Lower lobe of right lung (tissue), 2 donors: Measurements from ENCODE around the gene BUB1B. TPM values are rescaled to one million over a fixed set of nuclear protein-coding genes. Genes with fewer than 3 reads are reported as not detected.

Experiments
- ATAC-seq, 2 donors: fragments of 200-7000 bp; cut with Tn5 transposase; one replicate each; pipeline ENCODE4 v1.9.1; 2020 to 2022; ENCODE audit warnings: mild to moderate bottlenecking in 2 of 2, moderate library complexity in 2 of 2
- DNase-seq: peaks from one replicate; pipeline ENCODE4 v3.0.0-alpha.2; 2020
- H3K27ac ChIP-seq: fragments of 200-600 bp; one replicate; pipeline ENCODE4 v1.8.0; 2022
- H3K27me3 ChIP-seq: fragments of 200-600 bp; one replicate; pipeline ENCODE4 v1.8.0; 2022; ENCODE audit warnings: low read depth
- H3K36me3 ChIP-seq: fragments of 200-600 bp; one replicate; pipeline ENCODE4 v1.8.0; 2022; ENCODE audit warnings: mild to moderate bottlenecking
- H3K4me1 ChIP-seq: fragments of 200-600 bp; one replicate; pipeline ENCODE4 v1.8.0; 2022
- H3K4me3 ChIP-seq: fragments of 200-600 bp; one replicate; pipeline ENCODE4 v1.8.0; 2022; ENCODE audit warnings: mild to moderate bottlenecking
- H3K9me3 ChIP-seq: fragments of 200-600 bp; one replicate; pipeline ENCODE4 v1.8.0; 2022
- CTCF ChIP-seq: fragments of 200-600 bp; IDR thresholded peaks from one replicate; pipeline ENCODE4 v1.8.0; 2022; ENCODE audit warnings: antibody characterized with exemption, mild to moderate bottlenecking
- intact Hi-C: fragments of 100-400 bp; cut with DNase I; formaldehyde crosslinking; loops from one replicate; pipeline ENCODE4 v1.11.0; 2022
- total RNA-seq: library from RNA; stranded (reverse); fragmentation: NEBNext Ultra II Directional; extraction: Animal tissue kit (Norgen Biotek cat#: 25700); gene quantifications from one replicate; pipeline ENCODE4 v1.2.1, GENCODE V29; 2021
- donor health status: DM: no; HTN: yes; CAD: no; lungs with severe emphysema.

Gene BUB1B
- total RNA-seq, 1 donor from 2014 or later: 1.4 TPM

- intact Hi-C loops: no loop called here
These were observed 5.5 kb upstream of the BUB1B start for GRCh38 chr15:40155270-40155910.

GRCh38 chr15:40157778-40158447, 3.0 kb upstream of the BUB1B start:
- no peaks in the 10 kb centered on the region for H3K9me3 ChIP-seq
- ATAC-seq: no peak
- no peak overlapping the region for H3K27ac ChIP-seq
- H3K36me3 ChIP-seq: no peaks in the 10 kb centered on the region
- no peak overlapping the region for H3K4me3 ChIP-seq
- intact Hi-C loops: no loop called here
- no peak for DNase-seq
- no peaks in the 10 kb centered on the region for H3K27me3 ChIP-seq
- no peak for TF ChIP-seq CTCF
- H3K4me1 ChIP-seq: peaks cover 14% of the 10 kb centered on the region

More at GRCh38 chr15:40155270-40155910, 5.5 kb upstream of the BUB1B start:
- no peaks in the 10 kb centered on the region for H3K36me3 ChIP-seq
- TF ChIP-seq CTCF: no peak
- peak; percentile 87 to 88 for ATAC-seq
- H3K4me3 ChIP-seq: no peak overlapping the region
- no peaks in the 10 kb centered on the region for H3K27me3 ChIP-seq
- H3K9me3 ChIP-seq: no peaks in the 10 kb centered on the region
- H3K27ac ChIP-seq: no peak overlapping the region
- peak; percentile 55 for DNase-seq
- H3K4me1 ChIP-seq: peaks cover 5% of the 10 kb centered on the region

GRCh38 chr15:40160021-40160420, 848 bp upstream of the BUB1B start:
- Histone ChIP-seq H3K4me3 (no peak overlapping the region), H3K9me3 (no peaks in the 10 kb centered on the region)
- intact Hi-C loops: no loop called here

GRCh38 chr15:40161693-40162391, 973 bp downstream of the BUB1B start:
- DNase-seq: no peak
- Histone ChIP-seq H3K27ac (no peak overlapping the region), H3K4me1 (peaks cover 11% of the 10 kb centered on the region), H3K9me3 (no peaks in the 10 kb centered on the region), H3K4me3 (peak overlapping the region; percentile 62), H3K36me3 (no peaks in the 10 kb centered on the region), H3K27me3 (no peaks in the 10 kb centered on the region)
- intact Hi-C loops: no loop called here
- ATAC-seq: no peak
- TF ChIP-seq CTCF: no peak

More at GRCh38 chr15:40160021-40160420, 848 bp upstream of the BUB1B start:
- no peaks in the 10 kb centered on the region for H3K36me3 ChIP-seq
- H3K4me1 ChIP-seq: peaks cover 14% of the 10 kb centered on the region
- no peak overlapping the region for H3K27ac ChIP-seq
- DNase-seq (no peak), ATAC-seq (no peak)
- TF ChIP-seq CTCF: no peak
- no peaks in the 10 kb centered on the region for H3K27me3 ChIP-seq

GRCh38 chr15:40162552-40162951, 1.7 kb downstream of the BUB1B start:
- ATAC-seq (no peak), DNase-seq (no peak)
- no peaks in the 10 kb centered on the region for H3K27me3 ChIP-seq
- no peaks in the 10 kb centered on the region for H3K9me3 ChIP-seq
- no peaks in the 10 kb centered on the region for H3K36me3 ChIP-seq
- intact Hi-C loops: no loop called here
- H3K27ac ChIP-seq: no peak overlapping the region
- H3K4me3 ChIP-seq: no peak overlapping the region
- TF ChIP-seq CTCF: no peak
- peaks cover 11% of the 10 kb centered on the region for H3K4me1 ChIP-seq
